PFSK-1 (cell line): Measurements from ENCODE around the gene RRP8.

Experiments
- FOXP2 ChIP-seq: optimal IDR thresholded peaks from 2 replicates; pipeline ENCODE3; 2011; ENCODE audit warnings: borderline replicate concordance, control low read depth, inconsistent platforms; ENCODE audit not compliant: insufficient read depth; ENCODE audit errors: extremely low read length, extremely low read depth
- POLR2AphosphoS5 ChIP-seq: IDR thresholded peaks from 2 replicates; pipeline ENCODE4 v1.6.1; 2012; ENCODE audit warnings: low read depth, mild to moderate bottlenecking, control low read depth, low read length, moderate library complexity
- SIN3A ChIP-seq: IDR thresholded peaks from 2 replicates; pipeline ENCODE4 v1.6.1; 2012; ENCODE audit warnings: mild to moderate bottlenecking, low read length, moderate library complexity, borderline replicate concordance; ENCODE audit not compliant: insufficient read depth
- TAF1 ChIP-seq: IDR thresholded peaks from 2 replicates; pipeline ENCODE4 v1.6.1; 2012; ENCODE audit warnings: low read length, control low read depth, borderline replicate concordance; ENCODE audit not compliant: insufficient read depth
- TF ChIP-seq, protein P1 (sequence below), 2 experiments: IDR thresholded peaks; 2 replicates each; pipeline versions ENCODE4 v1.6.1 to v1.8.0; 2011 to 2012; ENCODE audit warnings: low read depth in 2 of 2, low read length in 2 of 2, control low read depth in 1 of 2, inconsistent platforms in 1 of 2, mild to moderate bottlenecking in 1 of 2, moderate library complexity in 1 of 2; ENCODE audit not compliant: insufficient read depth in 1 of 2

RRP8 gene

DNA sequence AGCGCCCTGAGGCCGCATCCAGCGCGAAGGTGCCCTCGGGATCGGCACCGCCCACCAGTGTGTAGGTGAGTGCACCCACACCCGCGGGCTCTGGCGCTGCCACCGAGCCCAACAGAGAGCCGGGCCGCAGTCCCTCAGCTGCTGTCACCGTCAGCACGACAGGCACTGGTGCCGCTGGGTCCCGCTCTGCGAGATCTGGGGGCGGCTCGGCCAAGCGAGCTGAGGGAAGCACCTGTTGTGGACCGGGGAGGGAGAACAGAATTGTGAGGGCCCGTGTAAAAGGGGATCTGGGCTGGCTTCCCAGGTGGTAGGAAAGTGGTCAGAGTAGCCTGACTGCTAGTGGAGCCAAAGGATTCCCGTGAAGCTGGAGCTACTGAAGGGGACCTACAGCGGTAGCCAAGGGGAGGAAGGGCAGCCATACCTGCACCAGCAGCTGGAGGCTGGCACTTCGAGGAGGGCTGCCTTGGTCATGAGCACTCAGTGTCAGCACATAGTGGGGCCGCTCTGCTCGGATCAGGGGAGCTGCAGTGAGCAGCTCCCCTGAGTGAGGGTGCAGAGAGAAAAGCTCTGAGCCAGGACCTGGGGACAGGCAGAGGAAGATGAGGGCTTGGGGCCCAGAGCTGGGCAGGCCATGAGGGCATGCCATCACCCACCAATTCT is 27.3 kb upstream of the RRP8 start:
- TF ChIP-seq, protein P1, sequence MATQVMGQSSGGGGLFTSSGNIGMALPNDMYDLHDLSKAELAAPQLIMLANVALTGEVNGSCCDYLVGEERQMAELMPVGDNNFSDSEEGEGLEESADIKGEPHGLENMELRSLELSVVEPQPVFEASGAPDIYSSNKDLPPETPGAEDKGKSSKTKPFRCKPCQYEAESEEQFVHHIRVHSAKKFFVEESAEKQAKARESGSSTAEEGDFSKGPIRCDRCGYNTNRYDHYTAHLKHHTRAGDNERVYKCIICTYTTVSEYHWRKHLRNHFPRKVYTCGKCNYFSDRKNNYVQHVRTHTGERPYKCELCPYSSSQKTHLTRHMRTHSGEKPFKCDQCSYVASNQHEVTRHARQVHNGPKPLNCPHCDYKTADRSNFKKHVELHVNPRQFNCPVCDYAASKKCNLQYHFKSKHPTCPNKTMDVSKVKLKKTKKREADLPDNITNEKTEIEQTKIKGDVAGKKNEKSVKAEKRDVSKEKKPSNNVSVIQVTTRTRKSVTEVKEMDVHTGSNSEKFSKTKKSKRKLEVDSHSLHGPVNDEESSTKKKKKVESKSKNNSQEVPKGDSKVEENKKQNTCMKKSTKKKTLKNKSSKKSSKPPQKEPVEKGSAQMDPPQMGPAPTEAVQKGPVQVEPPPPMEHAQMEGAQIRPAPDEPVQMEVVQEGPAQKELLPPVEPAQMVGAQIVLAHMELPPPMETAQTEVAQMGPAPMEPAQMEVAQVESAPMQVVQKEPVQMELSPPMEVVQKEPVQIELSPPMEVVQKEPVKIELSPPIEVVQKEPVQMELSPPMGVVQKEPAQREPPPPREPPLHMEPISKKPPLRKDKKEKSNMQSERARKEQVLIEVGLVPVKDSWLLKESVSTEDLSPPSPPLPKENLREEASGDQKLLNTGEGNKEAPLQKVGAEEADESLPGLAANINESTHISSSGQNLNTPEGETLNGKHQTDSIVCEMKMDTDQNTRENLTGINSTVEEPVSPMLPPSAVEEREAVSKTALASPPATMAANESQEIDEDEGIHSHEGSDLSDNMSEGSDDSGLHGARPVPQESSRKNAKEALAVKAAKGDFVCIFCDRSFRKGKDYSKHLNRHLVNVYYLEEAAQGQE (IDR thresholded peaks at IDR 0.05; ENCODE audit: insufficient read depth in 1 of 2, low read depth in 2 of 2, low read length in 2 of 2): no peak
- TF ChIP-seq FOXP2 (no peak), TAF1 (no peak), SIN3A (no peak), POLR2AphosphoS5 (no peak)

- no peak for TF ChIP-seq POLR2AphosphoS5
- TF ChIP-seq, protein P1 (IDR thresholded peaks at IDR 0.05; ENCODE audit: insufficient read depth in 1 of 2, low read depth in 2 of 2, low read length in 2 of 2): peak in 1 of 2 experiments; percentile 59; a peak in 2 of 4 replicates
These were observed 26.6 kb upstream of the RRP8 start for GRCh38 chr11:6629892-6630631.

DNA sequence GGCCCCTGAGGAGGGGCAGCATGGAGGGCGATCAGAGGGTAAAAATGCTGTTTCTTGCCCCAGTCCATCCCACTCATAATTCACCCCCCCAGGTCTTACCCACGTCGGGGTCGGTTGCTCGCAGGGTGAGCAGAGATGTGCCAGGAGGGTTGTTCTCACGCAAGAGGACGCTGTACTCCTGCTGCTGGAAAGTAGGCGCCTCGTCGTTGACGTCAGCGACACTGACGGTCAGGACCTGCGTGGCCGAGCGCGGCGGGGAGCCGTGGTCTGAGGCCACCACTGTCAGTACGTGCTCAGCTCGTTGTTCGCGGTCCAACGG is 26.1 kb upstream of the RRP8 start:
- no peak for TF ChIP-seq POLR2AphosphoS5
- TF ChIP-seq, protein P1 (IDR thresholded peaks at IDR 0.05; ENCODE audit: insufficient read depth in 1 of 2, low read depth in 2 of 2, low read length in 2 of 2): no peak
- no peak for TF ChIP-seq TAF1
- TF ChIP-seq FOXP2: no peak
- TF ChIP-seq SIN3A: no peak

DNA sequence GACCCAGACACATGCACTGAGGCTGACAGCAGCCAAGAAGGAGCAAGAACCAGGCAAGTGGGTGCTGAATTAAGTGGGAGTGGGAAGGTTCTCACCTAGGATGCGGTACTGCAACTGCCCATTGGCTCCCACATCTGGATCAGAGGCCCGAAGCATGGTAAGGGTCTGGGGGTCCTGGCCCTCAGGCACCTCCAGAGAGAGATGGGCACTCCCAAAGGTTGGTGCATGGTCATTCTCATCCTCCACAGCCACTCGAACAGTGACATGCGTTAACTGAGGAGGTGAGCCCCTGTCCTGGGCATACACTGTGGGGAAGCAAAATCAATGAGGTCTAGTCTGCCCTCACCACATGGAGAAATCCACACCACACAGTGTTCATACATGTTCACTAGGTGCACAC is 25.1 kb upstream of the RRP8 start:
- TF ChIP-seq POLR2AphosphoS5 (no peak), SIN3A (no peak), FOXP2 (no peak), TAF1 (no peak)
- TF ChIP-seq, protein P1 (IDR thresholded peaks at IDR 0.05; ENCODE audit: insufficient read depth in 1 of 2, low read depth in 2 of 2, low read length in 2 of 2): no peak

GRCh38 chr11:6627762-6628241 is 24.4 kb upstream of the RRP8 start:
- TF ChIP-seq FOXP2 (no peak), TAF1 (no peak), POLR2AphosphoS5 (no peak), SIN3A (no peak)
- TF ChIP-seq, protein P1 (IDR thresholded peaks at IDR 0.05; ENCODE audit: insufficient read depth in 1 of 2, low read depth in 2 of 2, low read length in 2 of 2): no peak
